GM20000 (cell line): ENCODE results near the gene CHST11.

ENCODE experiments used
- DNase-seq: peaks from one replicate; pipeline ENCODE4 v3.0.0; 2012; ENCODE audit warnings: low spot score
- CTCF ChIP-seq: IDR thresholded peaks from 2 replicates; pipeline ENCODE4 v1.5.1; 2012; ENCODE audit warnings: mild to moderate bottlenecking, control low read depth; ENCODE audit errors: extremely low read depth, missing control alignments

The CHST11 gene

DNA sequence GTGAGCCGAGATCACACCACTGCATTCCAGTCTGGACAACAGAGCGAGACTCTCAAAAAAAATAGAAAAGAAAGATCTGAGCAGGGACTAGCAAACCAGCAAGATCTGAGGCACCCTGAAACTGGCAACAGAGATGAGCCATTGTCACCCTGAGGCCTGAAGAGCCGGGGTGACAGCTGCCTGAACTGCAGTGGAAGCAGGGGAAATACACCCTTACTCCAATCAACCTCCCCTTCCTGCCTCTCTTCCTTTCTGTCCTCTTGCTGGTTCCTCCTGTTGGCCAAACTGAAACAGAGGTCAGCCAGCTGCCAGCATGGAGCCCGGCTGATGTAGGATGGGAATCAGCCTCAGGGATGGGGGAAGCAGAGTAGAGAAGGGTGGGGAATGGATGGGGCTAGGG, 192.0 kb downstream of the CHST11 start:
- no peak for DNase-seq
- TF ChIP-seq CTCF: no peak

GRCh38 chr12:104649217-104649824, 192.6 kb downstream of the CHST11 start:
- TF ChIP-seq CTCF: no peak
- no peak for DNase-seq

DNA sequence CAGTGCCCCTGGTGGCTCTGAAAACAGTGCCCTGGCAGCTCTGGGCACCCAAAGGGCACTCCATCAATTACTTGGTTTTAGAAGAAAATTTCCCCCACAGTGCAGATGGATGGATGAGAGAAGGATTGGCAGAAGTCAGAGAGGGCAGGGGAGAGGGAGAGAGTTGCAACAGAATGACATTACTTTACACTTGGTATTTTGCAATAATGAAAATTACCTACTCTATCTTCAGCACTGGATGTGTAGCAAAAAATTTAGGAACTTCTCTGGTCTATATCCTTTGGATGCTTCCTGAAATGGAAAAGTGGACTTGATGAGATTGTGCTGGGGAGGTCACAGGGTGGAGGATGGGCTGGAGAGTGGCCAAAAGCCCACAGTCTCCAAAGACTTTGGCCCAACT, 193.2 kb downstream of the CHST11 start:
- no peak for TF ChIP-seq CTCF
- no peak for DNase-seq

DNA sequence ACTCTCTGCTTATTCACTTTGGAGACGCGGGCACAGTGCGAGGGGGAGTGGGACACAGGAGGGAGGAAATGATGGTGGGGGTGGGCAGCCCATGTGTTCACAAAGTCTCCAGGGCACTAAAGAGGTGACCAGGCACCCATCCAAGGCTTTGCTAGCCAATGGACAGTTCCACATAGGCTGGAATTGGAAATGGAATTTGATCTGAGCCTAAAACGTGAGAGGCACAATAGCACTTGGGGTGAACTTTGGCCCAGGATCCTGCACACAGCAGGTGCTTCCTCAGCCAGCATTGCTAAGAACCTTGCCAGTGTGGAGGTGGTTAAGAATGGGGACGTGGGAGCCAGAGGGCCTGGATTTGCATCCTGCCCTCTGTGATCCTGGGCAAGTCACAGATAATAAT, 193.8 kb downstream of the CHST11 start:
- DNase-seq: no peak
- no peak for TF ChIP-seq CTCF

GRCh38 chr12:104651811-104652210, 195.1 kb downstream of the CHST11 start:
- DNase-seq: no peak
- TF ChIP-seq CTCF: no peak

- TF ChIP-seq CTCF: no peak
Measured at GRCh38 chr12:104652358-104652757, 195.6 kb downstream of the CHST11 start.

DNA sequence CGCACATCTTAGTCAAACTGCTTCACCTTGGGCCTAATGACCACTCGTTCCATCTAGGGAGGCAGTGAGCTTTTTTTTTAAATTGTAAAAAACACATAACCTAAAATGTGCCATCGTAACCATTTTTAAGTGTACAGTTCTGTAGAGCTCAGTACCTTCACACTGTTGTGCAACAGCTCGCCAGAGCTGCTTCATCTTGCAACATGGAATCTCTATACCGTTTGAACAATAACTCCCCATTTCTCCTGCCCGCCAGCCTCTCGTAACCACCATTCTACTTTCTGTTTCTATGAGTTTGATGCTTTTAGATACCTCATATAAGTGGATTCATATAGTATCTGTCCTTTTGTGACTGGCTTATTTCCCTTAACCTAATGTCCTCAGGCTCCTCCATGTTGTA, 196.2 kb downstream of the CHST11 start:
- DNase-seq: no peak
- TF ChIP-seq CTCF: no peak

More at GRCh38 chr12:104652358-104652757, 195.6 kb downstream of the CHST11 start:
- no peak for DNase-seq
